Activated T-helper 2 cell treated with anti-CD3 and anti-CD28 coated beads, Interferon-gamma antibody, Interleukin-2, Interleukin-4, amounts not matched to agents 10 μg/mL and 5 μg/mL and 100 μg/mL, durations not matched to agents 14 hours and 24 hours and 36 hours (primary cell): Measurements from ENCODE around the gene AGPS. TPM values are rescaled to one million over a fixed set of nuclear protein-coding genes. Genes with fewer than 3 reads are reported as not detected.

Experiments used
- DNase-seq: peaks from one replicate; pipeline ENCODE4 v3.0.0; 2021; ENCODE audit warnings: low spot score
- H3K27ac Mint-ChIP-seq: one replicate; pipeline ENCODE4 v1.8.0; 2021; ENCODE audit warnings: mixed read lengths
- H3K27me3 Mint-ChIP-seq: one replicate; pipeline ENCODE4 v1.8.0; 2021; ENCODE audit warnings: low read depth, mixed read lengths
- H3K36me3 Mint-ChIP-seq: one replicate; pipeline ENCODE4 v1.8.0; 2021; ENCODE audit warnings: low read depth, mixed read lengths
- H3K4me1 Mint-ChIP-seq: one replicate; pipeline ENCODE4 v1.8.0; 2021; ENCODE audit warnings: low read depth, mixed read lengths
- H3K4me3 Mint-ChIP-seq: one replicate; pipeline ENCODE4 v1.8.0; 2021; ENCODE audit warnings: low read depth, mild to moderate bottlenecking, moderate library complexity, mixed read lengths
- H3K9me3 Mint-ChIP-seq: one replicate; pipeline ENCODE4 v1.8.0; 2021; ENCODE audit warnings: mixed read lengths
- intact Hi-C: fragments of 100-400 bp; cut with micrococcal nuclease; formaldehyde crosslinking; loops from one replicate; pipeline ENCODE4 v1.15.1; 2023
- total RNA-seq: library from RNA; stranded (reverse); gene quantifications from 2 replicates; pipeline ENCODE4 v1.2.3, GENCODE V29; 2022

The AGPS gene
- total RNA-seq, 1 donor from 2014 or later: 70.4 TPM

- no peak for DNase-seq
- Mint-ChIP-seq H3K9me3 (no peaks in the 10 kb centered on the region), H3K36me3 (peaks cover 9% of the 10 kb centered on the region), H3K27ac (no peak overlapping the region), H3K4me3 (no peak overlapping the region), H3K4me1 (peaks cover under 1% of the 10 kb centered on the region), H3K27me3 (no peaks in the 10 kb centered on the region)
- intact Hi-C loops: no loop called here
Measured at GRCh38 chr2:177530561-177530960, 138.0 kb downstream of the AGPS start.

DNA sequence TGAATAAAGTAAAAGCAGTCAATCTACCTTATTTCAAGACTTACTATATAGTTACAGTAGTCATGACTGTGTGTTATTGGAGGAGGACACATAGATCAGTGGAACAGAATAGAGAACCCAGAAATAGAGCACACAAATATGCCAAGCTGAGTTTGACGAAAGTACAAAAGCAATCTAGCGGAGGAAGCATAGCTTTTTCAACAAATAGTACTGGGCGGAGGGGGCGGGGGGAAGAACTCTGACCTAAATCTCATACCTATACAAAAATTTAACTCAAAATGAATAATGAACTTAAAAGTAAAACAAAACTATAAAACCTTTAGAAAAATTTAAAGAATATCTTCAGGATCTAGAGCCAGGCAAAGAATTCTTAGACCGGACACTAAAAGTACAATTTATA, 139.1 kb downstream of the AGPS start:
- H3K9me3 Mint-ChIP-seq: no peaks in the 10 kb centered on the region
- H3K36me3 Mint-ChIP-seq: peaks cover 8% of the 10 kb centered on the region
- intact Hi-C loops: no loop called here
- no peak overlapping the region for H3K4me3 Mint-ChIP-seq
- no peak for DNase-seq
- H3K27me3 Mint-ChIP-seq: no peaks in the 10 kb centered on the region
- no peaks in the 10 kb centered on the region for H3K4me1 Mint-ChIP-seq
- H3K27ac Mint-ChIP-seq: no peak overlapping the region

GRCh38 chr2:177532567-177532966, 140.0 kb downstream of the AGPS start:
- DNase-seq: no peak
- Mint-ChIP-seq H3K4me1 (no peaks in the 10 kb centered on the region), H3K27me3 (no peaks in the 10 kb centered on the region), H3K27ac (no peak overlapping the region), H3K36me3 (peaks cover 8% of the 10 kb centered on the region), H3K9me3 (no peaks in the 10 kb centered on the region), H3K4me3 (no peak overlapping the region)
- intact Hi-C loops: no loop called here

DNA sequence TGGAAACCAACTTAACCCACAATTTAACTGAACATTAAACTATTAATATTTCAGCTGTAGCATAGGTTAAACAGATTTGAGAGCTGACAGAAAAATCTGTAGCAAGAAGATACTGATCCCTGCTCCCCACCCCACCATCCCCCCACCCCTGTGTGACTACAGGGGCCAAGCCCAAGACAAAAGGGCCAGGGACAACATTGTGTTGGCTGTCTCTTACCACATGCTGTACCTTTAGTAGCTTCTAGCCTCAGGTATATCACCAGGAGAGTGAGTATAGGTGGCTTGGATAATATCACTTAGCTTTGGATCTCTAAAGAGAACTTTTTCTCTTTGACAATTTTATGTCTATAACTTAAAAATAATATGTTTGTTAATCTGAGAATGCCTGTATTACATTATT, 140.7 kb downstream of the AGPS start:
- H3K4me3 Mint-ChIP-seq: no peak overlapping the region
- peaks cover 9% of the 10 kb centered on the region for H3K36me3 Mint-ChIP-seq

DNA sequence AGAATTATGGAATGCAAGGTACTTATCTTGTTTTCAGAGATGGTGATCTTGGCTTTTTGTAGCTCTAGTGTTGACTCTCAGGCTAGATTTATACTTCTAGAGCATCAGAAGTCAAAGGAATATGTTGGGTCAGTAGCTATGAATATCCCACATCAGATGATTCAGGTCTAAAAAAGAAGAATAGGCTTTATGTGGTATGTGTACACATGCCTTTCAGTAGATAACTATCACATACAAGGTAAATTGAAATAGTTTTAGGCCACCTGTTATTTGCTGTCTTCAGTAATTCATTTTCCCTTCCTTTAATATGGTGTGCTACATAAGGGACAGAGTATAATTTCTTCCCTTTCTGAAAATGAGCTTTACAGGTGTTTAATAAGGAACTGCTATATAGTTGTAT, 142.4 kb downstream of the AGPS start:
- DNase-seq: no peak
- no peaks in the 10 kb centered on the region for H3K9me3 Mint-ChIP-seq
- peaks cover 11% of the 10 kb centered on the region for H3K36me3 Mint-ChIP-seq
- peaks cover 3% of the 10 kb centered on the region for H3K4me1 Mint-ChIP-seq
- no peak overlapping the region for H3K4me3 Mint-ChIP-seq
- intact Hi-C loops: no loop called here
- no peaks in the 10 kb centered on the region for H3K27me3 Mint-ChIP-seq
- no peak overlapping the region for H3K27ac Mint-ChIP-seq

More for the DNA sequence above, 140.7 kb downstream of the AGPS start:
- DNase-seq: no peak
- Mint-ChIP-seq H3K27ac (no peak overlapping the region), H3K27me3 (no peaks in the 10 kb centered on the region), H3K9me3 (no peaks in the 10 kb centered on the region), H3K4me1 (peaks cover under 1% of the 10 kb centered on the region)
- intact Hi-C loops: no loop called here

- peaks cover 12% of the 10 kb centered on the region for H3K4me1 Mint-ChIP-seq
- peaks cover 12% of the 10 kb centered on the region for H3K36me3 Mint-ChIP-seq
- H3K27ac Mint-ChIP-seq: no peak overlapping the region
- H3K9me3 Mint-ChIP-seq: no peaks in the 10 kb centered on the region
- H3K4me3 Mint-ChIP-seq: no peak overlapping the region
- DNase-seq: no peak
- no peaks in the 10 kb centered on the region for H3K27me3 Mint-ChIP-seq
- intact Hi-C loops: no loop called here
Measured at GRCh38 chr2:177535958-177536504, 143.5 kb downstream of the AGPS start.

DNA sequence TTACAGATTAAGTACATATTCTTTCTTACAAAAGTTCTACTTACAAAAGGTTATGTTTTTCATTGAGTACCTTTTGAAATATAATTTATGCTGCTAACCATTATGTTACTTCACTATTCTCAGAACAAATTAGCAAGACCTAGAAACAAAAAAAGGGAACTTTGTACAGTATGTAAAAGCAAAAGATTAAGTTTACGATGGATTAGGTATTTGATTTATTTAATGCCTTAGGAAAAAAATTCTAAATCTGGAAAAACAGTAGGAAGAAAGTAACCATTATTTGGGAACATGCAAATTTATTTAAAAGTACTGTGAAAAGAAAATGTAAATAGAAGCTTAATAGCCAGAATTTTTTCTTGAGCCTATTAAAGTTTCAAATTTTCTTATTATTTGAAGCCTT, 144.6 kb downstream of the AGPS start:
- H3K27ac Mint-ChIP-seq: no peak overlapping the region
- peaks cover 16% of the 10 kb centered on the region for H3K4me1 Mint-ChIP-seq
- H3K4me3 Mint-ChIP-seq: no peak overlapping the region
- intact Hi-C loops: no loop called here
- H3K9me3 Mint-ChIP-seq: no peaks in the 10 kb centered on the region
- no peak for DNase-seq
- peaks cover 16% of the 10 kb centered on the region for H3K36me3 Mint-ChIP-seq
- no peaks in the 10 kb centered on the region for H3K27me3 Mint-ChIP-seq

DNA sequence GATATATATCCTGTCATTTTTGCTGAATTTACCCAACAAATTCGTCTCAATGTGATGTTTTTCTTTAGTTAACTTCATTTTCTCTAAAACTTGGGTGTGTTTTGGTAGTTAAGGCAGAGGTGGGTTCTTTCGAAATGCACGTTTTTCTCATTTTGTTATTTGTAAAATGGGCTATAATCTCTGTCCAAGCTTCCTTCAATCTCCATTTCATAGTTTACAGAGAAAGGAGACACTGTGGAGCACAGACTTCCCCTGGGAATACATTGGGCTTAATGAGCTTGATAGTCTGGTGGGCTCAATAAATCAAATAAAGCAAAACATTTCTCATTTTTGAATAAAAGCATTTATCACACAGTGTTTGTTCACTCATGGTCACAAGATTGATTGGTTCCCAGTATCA, 145.1 kb downstream of the AGPS start:
- intact Hi-C loops: no loop called here
- no peaks in the 10 kb centered on the region for H3K27me3 Mint-ChIP-seq
- DNase-seq: no peak
- peaks cover 16% of the 10 kb centered on the region for H3K4me1 Mint-ChIP-seq
- peaks cover 16% of the 10 kb centered on the region for H3K36me3 Mint-ChIP-seq
- no peak overlapping the region for H3K4me3 Mint-ChIP-seq
- no peak overlapping the region for H3K27ac Mint-ChIP-seq
- no peaks in the 10 kb centered on the region for H3K9me3 Mint-ChIP-seq

DNA sequence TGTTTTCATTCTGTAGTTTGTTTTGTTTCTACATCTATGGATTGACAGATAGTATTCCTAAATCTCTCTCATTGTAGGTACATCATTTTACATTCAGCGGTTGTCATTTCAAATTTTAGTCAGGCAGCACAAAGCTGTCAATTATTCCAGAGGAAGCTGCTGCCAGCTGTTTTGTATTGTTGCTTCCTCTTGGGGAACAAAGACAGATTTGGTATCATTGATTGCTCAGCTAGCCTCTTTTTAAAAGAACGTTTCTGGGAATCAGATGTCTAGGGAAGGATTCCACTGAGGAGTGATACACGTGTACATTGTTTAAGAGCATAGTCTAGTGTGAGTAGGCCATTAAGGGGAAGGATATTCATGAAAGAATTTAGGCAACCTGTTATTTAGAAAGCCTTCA, 145.8 kb downstream of the AGPS start:
- Mint-ChIP-seq H3K27ac (no peak overlapping the region), H3K9me3 (no peaks in the 10 kb centered on the region), H3K36me3 (peaks cover 16% of the 10 kb centered on the region), H3K27me3 (no peaks in the 10 kb centered on the region), H3K4me1 (peaks cover 16% of the 10 kb centered on the region), H3K4me3 (no peak overlapping the region)
- intact Hi-C loops: no loop called here
- DNase-seq: no peak

DNA sequence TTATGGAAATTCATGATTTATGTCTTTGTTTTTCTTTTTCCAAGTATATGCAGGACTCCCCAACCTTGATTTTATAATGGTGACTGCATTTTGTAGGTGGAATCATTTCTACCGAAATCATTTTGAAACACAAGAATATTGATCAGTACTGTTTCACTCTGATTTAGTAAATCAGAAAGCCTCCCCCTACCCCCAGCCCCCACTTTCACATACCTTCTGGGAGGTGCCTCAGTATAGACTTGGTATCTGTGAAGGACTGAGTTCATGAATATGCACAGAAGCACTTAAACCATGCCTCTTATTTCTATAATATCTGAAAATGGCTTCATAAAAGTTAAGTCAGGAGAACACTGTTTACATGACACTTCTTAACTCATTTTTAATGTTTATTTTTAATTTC, 147.7 kb downstream of the AGPS start:
- Mint-ChIP-seq H3K27me3 (no peaks in the 10 kb centered on the region), H3K4me3 (no peak overlapping the region), H3K4me1 (peaks cover 24% of the 10 kb centered on the region), H3K27ac (no peak overlapping the region), H3K36me3 (peaks cover 16% of the 10 kb centered on the region), H3K9me3 (no peaks in the 10 kb centered on the region)
- no peak for DNase-seq
- intact Hi-C loops: no loop called here

DNA sequence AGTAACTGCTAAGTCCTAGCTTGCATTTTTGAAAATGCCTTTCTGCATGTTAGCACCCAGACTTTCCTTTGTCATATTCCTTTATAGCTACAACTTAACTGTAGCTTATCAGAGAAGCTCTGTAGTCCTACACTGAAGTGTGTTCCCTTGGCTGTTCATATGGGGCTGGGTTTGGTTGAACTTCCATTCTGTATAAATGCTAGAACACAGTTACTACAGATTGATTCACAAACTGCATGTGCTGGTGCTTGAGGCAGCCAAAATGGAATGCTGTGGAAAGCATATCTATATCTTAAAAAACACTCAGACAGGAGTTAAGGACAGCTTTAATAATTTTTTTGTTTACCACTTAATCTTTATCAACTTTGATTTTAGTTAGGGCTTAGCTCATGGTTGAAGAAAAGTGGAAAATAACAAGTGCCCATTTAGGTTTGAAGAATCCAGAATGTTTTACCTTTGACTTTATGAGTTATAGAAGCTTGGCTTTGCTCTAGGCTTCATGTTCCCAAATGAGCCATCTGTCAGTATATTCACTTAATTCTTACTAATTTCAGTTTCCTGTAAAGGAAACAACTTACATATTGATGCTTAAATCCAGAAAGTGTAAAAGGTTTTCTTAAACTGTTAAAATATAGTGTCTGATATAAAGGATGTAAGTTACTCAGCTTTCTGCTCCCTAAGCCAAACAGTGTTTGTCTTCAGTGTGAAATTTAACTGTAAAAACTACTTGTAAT, 148.9 kb downstream of the AGPS start:
- H3K27ac Mint-ChIP-seq: no peak overlapping the region
- H3K9me3 Mint-ChIP-seq: peaks cover 4% of the 10 kb centered on the region
- peaks cover 22% of the 10 kb centered on the region for H3K36me3 Mint-ChIP-seq
- H3K4me1 Mint-ChIP-seq: peaks cover 32% of the 10 kb centered on the region
- H3K27me3 Mint-ChIP-seq: no peaks in the 10 kb centered on the region
- DNase-seq: no peak
- intact Hi-C loops: no loop called here
- H3K4me3 Mint-ChIP-seq: no peak overlapping the region

- H3K4me3 Mint-ChIP-seq: no peak overlapping the region
- intact Hi-C loops: no loop called here
Measured at GRCh38 chr2:177542396-177542795, 149.8 kb downstream of the AGPS start.

DNA sequence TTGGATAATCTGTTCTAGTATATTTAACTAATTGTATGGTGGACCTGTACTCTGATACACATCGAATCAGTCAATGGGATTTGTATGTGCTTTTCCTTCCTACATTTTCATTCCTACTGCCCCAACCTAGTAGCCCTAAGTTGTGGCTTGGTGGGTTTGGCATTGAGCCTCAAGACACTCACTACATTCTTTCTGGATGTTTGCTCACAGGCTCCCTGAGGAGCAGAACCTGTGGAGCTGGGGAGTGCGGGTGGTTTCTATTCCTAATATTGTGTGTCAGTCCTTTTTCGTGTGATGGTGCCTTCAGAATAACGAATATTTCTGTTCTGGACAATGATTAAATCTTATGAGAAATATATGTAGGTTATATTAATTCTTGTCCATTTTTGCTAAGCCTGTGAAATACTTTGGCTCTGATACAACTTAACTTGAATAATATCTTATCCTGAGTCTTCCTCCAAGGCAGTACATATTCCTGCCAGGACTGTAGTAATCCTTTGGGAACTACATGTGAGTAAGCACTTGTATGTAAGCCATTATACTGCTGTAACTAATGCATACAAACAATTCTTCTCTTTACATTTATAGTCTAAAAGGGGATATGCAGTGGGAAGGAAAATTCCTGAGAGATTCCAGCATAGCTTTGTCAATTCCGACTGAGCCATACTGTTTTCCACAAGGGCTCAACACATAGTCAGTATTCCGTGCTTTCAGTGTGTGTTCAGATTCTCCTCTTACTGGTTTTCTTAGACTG, 150.6 kb downstream of the AGPS start:
- H3K27ac Mint-ChIP-seq: no peak overlapping the region
- H3K4me3 Mint-ChIP-seq: no peak overlapping the region
- H3K9me3 Mint-ChIP-seq: peaks cover 4% of the 10 kb centered on the region
- no peak for DNase-seq
- H3K36me3 Mint-ChIP-seq: peaks cover 19% of the 10 kb centered on the region
- H3K27me3 Mint-ChIP-seq: no peaks in the 10 kb centered on the region
- intact Hi-C loops: no loop called here
- H3K4me1 Mint-ChIP-seq: peaks cover 44% of the 10 kb centered on the region

More at GRCh38 chr2:177542396-177542795, 149.8 kb downstream of the AGPS start:
- DNase-seq: no peak
- H3K36me3 Mint-ChIP-seq: peaks cover 24% of the 10 kb centered on the region
- H3K27me3 Mint-ChIP-seq: no peaks in the 10 kb centered on the region
- peaks cover 39% of the 10 kb centered on the region for H3K4me1 Mint-ChIP-seq
- H3K27ac Mint-ChIP-seq: no peak overlapping the region
- H3K9me3 Mint-ChIP-seq: peaks cover 4% of the 10 kb centered on the region
